ENCODE data around the gene C17orf50.

DNA sequence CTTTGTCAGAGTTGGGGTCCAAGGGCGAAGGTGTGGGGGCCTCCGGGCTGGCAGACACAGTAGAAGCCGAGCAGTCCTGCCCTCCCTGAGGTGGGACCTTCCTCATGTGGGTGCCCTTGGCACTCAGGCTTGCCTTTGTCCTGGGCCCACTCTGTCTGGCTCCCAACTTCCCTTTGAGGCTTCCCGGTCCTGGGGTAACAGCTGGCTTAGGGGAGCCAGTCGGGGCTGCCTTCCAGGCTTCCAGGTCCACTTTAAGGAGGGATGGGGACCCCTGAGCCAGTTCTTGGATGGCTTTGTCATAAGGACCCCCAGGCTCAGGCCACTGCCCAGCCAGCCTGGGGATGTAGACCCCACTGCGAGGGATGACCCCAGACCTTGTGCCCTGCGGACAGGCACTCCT, 15.4 kb upstream of the C17orf50 start:
- no peak for TF ChIP-seq CTCF (IDR thresholded peaks at IDR 0.05)
- TF ChIP-seq POLR2A (IDR thresholded peaks at IDR 0.05), result no peak
